Measurements from ENCODE around the gene MYO3B.
"Not testable (repeated sequence)": the region's sequence is repeated elsewhere in the genome, so short reads cannot be mapped to it uniquely, and the experiment has no call there.

The MYO3B gene

DNA sequence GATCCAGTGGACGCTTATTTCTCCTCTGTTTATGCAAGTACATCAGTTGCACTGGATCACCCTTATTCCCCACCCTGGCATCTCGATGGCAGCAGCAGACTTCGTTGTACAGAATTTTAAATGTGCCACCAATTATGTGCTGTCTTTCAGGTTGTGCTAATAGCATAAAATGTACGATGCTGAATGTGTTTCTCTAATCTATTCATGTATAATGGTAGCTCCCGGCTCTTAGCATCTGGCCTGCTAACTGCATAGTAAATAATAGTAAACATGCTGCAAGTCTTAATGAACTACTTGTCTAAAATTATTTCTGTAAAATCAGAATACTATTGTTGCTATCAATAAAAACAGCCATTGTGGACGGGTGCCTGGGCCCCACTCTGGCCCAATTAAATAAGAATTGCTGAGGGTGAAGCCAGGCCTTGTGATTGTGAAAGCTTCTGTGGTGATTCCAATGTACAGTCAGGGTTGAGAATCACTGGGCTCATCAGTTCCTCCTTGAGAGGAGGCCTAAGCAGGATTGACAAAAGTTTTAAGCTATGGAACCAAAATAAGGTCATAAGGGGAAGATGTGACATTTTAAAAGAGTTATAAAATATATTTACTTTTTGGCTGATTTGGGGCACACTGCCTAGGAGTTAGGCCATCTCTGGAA, 14.4 kb upstream of the MYO3B start:
- no peak for DNase-seq

DNA sequence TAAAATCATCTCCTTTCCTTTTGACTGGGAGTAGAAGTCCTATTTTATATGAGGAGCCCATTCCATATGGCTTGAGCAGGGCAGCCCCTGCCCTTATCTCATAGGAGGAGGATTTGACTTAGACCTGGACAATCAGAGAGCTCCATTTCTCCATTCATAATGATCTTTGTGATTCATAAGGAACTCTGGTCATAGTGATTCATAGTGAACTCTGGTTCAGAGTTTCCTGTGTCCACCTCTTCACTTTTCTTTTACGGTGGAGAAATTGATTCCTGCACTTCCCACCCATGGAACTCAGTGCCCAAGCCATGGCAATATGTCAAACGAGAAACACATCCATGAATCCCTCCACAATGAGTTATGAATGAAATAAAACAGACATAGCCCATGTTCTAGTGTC, 12.8 kb upstream of the MYO3B start:
- no peak for DNase-seq

DNA sequence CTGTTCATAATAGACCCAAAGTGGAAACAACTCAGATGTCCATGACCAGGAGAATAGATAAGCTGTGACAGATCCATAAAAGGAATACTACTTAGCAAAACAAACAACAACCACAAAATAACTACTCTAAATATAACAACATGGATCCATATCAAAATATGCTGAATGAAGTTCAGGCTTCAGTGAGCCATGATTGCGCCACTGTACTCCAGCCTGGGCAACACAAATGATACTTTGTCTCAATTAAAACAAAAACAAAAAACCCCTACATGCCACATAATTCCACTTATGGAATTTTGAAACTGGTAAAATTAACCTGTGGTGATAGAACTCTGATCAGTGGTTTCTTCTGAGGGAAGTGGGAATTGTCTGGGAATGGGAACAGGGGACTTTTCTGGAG, 11.2 kb upstream of the MYO3B start:
- DNase-seq = no peak

DNA sequence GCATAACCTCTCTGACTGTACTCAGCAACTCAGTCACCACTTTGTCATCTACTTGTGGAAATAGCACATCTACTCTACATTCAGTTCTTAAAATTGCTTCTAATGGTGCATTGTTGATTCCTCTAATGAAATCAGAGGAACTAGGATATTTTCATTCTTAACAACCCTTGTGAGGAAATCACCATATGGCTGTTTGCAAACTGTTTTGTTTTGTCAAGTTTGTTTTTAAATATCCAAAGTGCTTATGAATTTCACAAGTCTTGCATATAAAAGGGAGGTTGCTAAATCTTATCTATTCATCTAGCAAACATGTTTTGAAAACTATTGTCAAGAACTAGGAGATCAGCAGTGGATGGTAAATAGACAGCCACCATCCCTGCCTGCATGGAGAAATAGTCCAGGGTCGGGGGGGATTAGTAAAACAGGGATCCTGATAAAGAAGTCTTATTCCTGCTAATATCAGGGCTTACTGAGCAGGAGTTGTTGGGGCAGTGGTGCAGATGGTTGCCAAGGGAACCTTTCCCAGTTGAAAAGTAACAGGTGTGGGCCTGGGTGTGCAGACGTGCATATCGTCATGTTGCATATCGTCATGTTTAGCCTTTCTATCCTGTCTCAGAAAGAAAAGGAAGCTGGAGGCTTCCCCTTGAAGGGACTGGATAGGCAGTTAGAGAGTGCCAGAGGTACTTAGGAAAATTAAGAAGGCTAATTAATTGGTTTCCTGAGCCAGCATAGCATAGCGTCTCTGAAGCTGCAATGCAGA, 7.5 kb upstream of the MYO3B start:
- no peak for DNase-seq

DNA sequence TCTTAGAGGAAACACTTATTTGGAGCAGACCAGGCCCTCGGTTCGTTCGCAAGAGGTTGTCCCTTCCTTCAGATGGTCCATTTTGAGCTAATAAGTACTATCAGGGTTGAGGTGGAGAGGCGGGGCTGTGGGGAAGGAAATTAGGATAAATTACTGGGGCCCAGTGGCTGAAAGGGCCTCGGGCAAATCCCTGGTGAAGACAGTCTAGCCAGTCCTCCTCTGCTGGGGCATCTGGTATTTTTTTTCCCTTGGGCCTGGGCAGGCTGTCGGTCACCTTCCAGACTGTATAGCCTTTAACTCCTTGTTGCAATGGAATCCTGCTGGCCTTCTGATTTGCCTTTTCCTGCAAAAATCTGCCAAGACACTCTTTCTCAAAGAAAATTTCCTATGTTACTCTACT, 1.7 kb upstream of the MYO3B start:
- DNase-seq = no peak

DNA sequence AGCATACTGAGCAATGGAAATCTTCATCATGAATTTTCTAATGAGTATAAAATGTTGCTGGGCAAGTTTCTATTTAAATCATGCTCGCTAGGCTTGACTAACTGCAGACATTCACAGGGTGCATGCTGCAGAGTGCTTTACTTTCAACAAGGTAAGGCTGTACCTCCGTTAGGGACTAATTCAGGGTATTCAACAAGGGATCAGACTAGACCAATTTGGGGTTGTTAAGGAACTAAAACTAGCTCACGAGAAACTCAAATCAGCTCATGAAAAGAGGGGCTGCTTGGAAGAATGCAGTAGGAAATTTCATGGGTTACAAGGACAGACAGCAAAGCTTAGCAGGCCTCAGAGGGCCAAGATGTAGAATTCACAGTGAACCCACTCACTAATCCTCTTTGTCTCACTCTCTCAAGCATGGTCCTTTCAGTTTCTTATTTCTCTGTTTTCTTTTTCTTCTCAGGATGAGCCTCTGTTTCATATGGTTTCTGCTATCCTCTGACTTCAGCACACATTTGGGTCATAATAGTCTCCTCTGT, 2.2 kb downstream of the MYO3B start:
- no peak for DNase-seq

DNA sequence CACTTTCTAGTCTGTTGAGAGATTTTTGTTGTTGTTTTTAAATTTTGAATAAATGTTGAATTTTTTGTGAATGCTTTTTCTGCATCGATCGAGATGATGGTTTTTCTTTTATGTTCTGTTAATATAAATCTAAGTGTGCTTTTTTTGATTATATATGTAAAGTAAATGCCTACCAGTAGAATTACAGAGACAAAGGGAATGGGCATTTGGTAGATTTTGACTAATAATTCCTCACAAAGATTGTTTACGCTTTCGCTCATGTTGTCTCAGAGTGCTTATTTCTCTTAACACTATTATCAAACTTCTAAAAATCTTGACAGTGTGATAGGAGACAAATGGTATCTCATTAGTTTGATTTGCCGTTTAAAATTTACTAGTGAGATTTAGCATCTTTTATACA, 3.7 kb downstream of the MYO3B start:
- DNase-seq = no peak

DNA sequence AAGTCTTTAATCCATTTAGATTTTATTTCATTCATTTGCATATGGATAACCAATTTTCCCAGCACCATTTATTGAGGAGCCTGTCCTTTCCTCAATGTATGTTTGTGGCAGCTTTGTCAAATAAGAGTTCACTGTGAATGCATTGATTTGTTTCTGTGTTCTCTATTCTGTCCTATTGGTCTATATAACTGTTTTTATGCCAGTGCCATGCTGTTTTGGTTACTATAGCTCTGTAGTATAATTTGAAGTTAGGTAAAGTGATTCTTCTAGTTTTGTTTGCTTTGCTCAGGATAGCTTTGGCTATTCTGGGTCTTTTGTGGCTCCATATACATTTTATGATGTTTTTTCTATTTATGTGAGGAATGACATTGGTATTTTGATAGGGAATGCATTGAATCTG, 7.4 kb downstream of the MYO3B start:
- DNase-seq = no peak

- no peak for DNase-seq
Measured at GRCh38 chr2:170189757-170190156, 11.8 kb downstream of the MYO3B start.

DNA sequence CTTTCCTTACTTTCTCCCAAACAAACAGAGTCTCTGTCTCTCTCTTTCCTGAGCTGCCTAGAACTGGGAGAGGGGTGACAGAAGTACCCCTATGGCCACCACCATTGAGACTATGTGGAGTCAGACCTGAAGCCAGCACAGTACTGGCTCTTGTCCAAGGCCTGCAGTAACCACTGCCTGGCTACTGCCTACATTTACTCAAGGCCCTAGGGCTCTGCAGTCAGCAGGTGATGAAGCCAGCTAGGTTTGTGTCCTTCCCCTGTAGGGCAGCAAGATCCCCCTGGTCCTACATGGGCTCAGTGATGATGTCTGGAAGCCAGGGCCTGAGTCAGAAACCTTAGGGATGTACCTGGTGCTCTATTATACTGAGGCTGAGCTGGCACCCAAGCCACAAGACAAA, 12.2 kb downstream of the MYO3B start:
- DNase-seq = no peak

DNA sequence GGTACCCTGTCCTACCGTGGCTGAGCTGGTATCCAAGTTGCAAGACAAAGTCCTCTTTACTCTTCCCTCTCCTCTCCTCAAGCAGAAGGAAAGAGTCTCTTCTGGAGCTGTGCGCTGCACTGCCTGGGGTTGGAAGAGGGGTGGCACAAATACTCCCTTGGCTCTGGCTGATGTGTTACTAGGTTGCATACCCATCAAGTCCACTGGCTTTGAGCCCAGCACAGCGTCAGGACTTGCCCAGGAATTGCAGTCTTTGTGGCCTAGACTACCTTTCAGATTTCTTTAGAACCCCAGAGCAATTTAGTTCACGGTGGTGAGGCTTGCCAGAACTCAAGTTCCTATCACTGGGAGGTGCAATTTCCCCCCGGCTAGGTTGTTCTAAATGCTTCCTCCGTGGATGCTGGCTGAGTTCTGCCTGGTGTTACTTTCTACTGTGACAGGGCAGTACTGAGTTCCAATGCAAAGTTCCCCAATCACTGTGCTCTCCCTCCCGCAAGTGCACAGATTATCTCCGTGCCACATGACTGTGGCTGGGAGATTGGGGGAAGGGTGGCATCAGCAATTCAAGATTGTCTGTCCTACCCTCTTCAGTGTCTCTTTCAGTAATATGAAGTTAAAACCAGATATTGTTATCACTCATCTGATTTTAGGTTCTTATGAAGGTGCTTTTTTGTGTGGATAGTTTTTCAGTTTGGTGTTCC, 13.4 kb downstream of the MYO3B start:
- no peak for DNase-seq

GRCh38 chr2:170196963-170197362, 19.0 kb downstream of the MYO3B start:
- no peak for DNase-seq

DNA sequence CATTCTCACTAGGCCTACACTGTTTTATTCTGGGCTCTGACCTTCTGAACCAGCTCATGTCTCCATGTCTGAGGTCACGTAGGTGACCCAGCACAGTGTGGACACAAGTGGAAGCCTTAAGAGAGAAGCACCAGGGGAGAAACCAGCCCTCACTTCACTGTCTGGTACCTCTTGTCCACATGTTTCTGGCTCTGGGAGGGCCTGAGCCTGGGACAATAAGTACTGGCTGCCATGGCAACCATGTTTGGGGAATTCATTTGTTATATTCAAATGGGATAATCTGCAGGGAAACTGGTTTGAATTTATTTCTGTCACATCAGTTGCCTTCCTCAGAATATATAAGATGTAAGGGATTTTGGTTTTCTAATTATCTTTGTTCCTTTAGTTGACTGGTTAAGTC, 23.3 kb downstream of the MYO3B start:
- no peak for DNase-seq

GRCh38 chr2:170201734-170202393, 23.9 kb downstream of the MYO3B start:
- DNase-seq = no peak

DNA sequence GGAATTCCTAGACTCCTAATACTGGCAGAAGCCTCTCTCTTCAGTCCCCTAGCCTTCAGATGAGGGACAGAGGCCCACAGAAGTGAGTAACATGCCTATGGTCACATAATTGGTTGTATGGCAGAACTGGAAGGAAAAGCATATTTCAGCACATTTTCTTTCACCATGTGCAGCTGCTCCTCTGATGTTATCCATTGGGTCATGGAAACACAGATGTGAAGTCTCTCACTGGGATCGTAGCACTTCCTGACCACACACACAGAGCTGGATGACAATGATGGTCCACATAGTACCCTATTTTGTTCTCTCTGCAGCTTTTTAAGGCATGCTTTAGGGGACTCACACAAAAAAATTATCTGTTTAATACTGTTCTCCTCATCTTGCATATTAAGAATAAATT, 24.5 kb downstream of the MYO3B start:
- DNase-seq = no peak

DNA sequence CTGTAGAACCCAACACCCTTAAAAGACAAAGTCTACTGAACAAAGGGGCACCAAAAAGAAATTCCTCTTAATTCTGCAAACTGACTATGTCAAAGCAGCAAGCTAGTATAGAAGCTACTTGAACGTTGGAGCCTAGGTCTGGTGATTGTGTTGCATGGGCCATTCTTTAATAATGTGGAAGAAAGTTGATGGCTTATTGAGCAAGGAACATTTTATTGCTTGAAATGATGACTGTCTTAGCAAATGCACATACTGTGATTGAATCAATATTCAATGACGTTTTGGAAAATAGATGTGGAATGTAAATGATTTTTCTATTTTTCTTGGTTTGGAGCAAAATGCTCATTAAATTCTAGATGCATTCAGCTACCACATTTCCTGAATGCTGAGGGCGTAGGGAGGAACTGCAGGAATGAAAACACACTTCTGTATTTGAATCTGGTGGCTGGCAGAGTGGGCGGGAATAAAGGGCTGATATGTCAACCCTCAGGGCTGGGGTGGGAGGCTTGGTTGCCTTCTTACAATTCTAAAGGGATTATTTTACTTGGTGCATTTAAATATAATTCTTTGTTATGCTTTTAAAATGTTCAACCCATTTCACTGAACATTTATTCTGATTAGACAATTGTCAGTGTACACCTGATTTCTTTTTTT, 26.5 kb downstream of the MYO3B start:
- DNase-seq = no peak

GRCh38 chr2:170206246-170206645, 28.3 kb downstream of the MYO3B start:
- no peak for DNase-seq

- DNase-seq = no peak
Measured at GRCh38 chr2:170206805-170207407, 29.0 kb downstream of the MYO3B start.

- DNase-seq = no peak
Measured at GRCh38 chr2:170207901-170208300, 30.0 kb downstream of the MYO3B start.

DNA sequence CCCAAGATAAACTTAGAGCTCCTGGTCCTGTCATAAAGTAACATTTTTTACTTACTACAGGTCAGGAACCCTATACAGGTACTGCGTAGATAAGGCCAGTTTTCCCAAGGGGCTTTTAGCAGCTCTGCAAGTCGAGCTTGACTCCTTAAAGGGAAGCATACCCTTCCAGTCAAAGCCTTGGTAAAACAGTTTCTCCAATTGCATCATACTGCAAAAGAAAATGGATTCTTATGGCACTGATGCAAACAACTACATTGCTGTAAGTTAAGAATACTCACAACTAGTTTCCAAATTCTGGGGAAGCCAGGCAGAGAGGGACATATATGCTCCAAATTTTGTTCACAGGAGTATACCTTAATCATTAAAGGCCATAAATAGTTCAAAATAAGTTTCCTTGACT, 31.0 kb downstream of the MYO3B start:
- no peak for DNase-seq

GRCh38 chr2:170212625-170213280, 34.8 kb downstream of the MYO3B start:
- no peak for DNase-seq

DNA sequence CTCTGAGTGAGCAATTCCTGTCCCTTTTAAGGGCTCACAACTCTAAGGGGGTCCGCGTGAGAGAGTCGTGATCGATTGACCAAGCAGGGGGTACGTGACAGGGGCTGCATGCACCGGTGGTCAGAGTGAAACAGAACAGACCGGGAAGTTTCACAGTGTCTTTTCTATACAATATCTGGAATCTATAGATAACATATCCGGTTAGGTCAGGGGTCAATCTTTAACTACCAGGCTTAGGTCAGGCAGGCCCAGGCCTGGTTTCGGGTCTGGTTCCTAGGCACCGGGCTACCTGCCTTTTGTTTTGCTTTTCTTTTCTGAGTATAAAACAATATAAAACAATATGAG, 35.3 kb downstream of the MYO3B start:
- not testable (repeated sequence) for DNase-seq
